NK-92 (cell line): ENCODE measurements around the gene MYADML2.
"Not testable (repeated sequence)": the region's sequence is repeated elsewhere in the genome, so short reads cannot be mapped to it uniquely, and the experiment has no call there.

Experiments used
- DNase-seq: peaks from one replicate; lab custom pipeline; 2025; ENCODE audit not compliant: unreplicated experiment; lab: John Stamatoyannopoulos, UW

The MYADML2 gene, protein sequence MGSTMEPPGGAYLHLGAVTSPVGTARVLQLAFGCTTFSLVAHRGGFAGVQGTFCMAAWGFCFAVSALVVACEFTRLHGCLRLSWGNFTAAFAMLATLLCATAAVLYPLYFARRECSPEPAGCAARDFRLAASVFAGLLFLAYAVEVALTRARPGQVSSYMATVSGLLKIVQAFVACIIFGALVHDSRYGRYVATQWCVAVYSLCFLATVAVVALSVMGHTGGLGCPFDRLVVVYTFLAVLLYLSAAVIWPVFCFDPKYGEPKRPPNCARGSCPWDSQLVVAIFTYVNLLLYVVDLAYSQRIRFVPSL

DNA sequence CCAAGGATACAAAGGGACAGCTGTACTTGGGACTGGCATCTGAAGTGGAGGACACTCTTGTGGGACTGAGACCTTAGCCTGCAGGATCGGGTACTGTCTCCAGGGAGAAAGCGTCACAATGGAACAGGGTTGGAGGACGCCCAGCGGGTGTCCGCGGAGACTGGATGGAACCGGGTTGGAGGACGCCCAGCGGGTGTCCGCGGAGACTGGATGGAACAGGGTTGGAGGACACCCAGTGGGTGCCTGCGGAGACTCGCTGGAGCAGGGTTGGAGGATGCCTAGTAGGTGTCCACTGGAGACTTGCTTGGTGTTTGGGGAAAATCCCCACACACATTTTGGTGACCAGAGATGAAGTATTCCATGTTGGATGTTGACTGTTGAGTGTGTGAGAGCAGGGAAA is at the start of gene MYADML2:
Gene MYADML2 (minus strand): TSS at position 45 of the 400 bp plus-strand sequence. CDS start 5,492 bp downstream, outside the sequence.
- no peak for DNase-seq

DNA sequence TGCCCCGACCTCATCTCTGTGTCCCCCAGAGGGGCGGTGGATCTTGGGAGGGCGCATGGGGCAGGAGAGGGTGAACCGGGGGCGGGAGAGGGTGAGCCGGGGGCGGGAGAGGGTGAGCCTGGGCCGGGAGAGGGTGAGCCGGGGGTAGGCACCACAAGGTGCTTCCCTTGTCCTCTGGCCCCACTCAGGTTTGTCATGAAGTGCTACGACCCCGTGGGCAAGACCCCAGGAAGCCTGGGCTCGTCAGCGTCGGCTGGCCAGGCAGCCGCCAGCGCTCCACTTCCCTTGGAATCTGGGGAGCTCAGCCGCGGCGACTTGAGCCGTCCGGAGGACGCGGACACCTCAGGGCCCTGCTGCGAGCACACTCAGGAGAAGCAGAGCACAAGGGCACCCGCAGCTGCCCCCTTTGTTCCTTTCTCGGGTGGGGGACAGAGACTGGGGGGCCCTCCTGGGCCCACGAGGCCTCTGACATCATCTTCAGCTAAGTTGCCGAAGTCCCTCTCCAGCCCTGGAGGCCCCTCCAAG is 49.3 kb upstream of the MYADML2 start:
- no peak for DNase-seq

DNA sequence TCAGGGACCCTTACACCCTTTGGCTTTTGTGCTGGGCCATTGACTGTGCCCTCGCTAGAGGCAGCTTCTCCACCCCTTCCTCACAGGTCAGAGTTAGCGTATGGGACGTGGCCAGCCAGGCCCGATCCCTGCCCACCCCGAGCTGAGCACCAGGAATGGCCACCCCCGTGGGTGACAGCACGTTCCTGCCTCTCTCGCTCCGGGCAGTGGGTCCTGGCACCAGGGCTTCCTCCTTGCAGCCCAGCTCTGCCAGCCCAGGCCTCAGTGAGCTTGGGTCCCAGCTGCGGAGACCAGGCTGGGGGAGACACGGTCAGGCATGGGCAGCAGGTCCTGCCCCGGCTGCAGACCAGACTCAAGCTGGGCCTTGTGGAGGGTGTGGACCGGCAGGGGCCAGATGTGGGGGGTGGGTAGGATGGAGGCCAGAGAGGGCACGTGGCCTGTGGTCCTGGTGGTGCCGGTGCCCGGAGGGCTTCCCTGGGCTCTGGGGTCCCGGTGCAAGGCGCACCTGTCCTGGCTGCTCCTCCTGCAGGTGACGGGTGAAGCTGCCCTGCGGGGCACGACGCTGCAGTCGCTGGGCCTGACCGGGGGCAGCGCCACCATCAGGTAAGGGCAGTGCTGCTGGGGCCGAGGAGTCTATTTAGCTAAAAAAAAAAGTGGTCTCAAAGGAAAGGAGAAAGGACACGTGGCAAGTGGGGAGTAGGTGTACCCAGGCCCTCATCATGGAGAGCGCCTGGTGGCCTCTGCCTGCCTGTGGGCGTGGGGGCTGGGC is 48.6 kb upstream of the MYADML2 start:
- DNase-seq = no peak

DNA sequence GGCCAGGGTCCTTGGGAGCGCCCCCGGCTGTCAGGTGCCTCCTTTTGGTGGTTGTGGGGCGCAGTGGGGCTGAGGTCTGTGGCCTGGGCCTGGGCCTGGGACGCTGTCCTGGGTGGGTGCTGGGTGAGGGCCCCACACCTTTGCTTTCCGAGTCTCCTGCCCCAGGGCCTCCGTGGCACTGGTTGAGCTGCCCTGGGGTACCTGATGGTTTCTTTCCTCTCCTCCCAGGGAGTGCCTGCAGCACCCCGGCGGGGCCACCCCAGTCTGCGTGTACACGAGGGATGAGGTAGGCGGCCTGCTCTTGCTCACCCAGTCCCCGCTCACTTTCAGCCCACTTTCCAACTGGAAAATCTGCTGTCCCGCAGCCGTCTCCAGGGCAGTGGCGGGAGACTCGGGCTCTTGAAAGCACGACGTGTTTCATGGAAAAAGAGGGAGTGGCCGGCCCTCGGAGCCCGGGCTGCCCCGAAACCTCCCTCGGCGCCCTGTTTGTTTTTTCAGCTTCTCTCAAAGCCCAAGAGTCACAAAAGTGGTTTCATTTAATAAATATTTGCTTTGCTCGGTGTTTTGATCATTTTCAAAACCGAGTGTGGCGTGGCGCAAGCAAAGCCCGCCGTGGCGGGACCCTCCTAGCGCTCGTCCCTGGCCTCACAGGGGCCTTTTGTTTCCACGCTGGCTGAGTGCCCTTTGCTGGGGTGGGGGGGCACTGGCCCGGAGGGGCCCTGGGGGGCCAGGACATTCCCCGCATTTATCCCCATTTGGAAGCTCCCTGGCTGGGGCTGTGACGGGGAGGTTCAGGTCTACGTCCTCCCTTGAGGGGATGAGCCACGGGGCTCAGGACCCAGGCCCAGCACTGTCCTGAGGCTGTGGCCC is 47.8 kb upstream of the MYADML2 start:
- no peak for DNase-seq

DNA sequence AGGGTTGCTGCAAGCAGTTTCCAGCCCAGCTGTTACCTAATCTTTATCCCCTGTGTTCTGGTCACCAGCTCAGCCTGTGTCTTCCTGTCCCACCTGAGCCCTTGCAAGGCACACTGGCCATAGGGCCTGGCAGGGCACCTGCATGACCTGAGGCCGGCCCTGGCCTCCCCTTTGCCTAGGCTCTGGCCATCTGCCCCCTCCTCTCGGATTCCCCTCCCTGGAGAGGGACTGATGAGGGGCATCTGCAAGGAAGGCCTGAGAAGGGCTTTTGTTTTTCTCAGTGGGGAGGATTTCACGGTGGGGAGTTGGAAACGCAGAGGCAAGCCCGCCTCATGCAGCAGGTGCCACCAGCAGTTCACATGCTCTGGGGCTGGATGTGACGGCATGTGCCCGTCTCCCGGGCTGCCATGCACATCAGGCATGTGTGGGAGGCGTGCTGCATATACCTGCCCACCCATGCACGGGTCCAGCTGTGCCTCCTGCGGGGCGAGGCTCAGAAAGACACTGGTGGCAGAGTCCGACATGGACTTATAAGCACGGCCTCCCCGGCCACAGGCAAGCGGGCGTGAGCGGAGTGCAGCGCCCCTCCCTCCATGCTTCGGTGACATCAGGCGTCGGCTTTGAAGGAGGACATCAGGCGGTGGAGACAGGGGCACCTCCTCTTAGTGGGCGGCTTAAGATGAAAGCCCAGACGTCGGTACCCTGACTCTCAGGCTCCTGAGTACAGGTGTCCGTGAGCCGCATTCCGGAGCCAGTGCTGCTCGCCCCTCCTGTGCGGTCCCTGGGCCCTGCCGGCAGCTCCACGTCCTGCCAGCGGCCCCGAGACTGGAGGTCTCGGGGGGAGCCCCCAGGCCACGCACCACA is 46.9 kb upstream of the MYADML2 start:
- no peak for DNase-seq

DNA sequence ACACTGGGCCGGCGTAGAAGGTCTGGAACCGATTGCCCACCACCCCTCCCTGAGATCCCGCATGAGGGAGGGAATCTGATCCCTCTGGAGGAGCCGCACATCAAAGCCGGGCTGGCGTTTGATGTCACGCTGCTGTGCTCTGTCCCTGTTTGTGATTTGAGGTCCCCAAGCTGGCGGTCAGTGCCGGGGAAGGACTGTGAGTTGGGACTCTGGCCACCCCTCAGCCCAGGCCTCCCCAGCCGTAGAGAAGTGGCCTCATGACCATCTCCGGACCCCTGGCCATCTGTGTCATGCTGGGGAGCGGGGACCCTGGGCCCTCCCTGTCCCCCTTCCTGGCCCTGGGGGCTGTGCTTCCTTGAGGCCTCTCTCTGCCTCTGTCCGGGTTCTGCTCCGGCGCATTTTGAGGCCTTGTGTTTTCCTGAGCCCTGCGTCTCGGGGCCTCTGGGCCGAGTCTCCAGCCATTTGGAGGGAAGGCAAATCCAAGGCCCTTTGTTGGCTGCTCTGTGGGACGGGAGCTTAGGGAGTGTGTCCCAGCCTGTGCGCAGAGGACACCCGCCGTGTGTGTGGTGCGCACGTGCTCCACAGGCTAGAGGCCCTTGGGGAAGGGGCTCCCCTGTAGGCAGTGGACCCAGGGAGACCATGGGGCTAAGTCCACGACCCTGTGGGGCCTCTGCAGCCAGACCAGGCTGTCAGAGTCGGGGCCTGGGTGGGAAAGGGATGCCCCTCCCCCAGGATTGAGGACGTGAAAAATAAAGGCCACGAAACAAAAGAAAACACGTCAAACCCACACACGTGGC is 45.5 kb upstream of the MYADML2 start:
- DNase-seq = no peak

DNA sequence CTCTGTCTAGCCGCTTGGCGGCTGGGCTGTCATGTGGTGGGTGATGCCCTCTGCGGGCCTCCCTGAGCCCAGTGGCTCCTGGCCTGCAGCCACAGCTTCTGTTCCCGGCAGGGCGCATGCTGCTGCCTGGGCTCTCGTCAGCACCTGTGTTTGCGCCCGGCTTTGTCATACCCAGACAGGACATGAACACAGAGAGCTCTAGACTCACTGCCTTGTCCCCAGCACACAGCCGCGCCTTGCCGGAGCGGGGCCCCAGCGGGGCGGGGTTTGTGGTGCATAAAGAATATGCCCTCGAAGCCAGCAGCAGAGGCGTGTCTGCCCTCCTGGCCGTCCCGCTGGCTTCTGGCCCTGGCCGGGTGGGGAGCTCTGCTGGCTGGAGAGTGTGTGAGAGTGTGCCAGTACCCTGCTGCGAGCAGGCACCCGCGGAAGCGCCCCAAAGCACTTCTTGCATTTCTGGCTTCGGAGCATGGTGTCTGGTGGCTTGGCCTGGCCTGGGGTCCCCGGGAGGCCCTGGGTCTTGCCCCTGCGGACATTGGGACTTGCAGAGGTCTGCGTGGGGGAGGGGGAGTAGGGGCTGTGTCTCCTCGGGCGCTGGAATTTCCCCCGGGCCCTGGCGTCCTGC is 44.8 kb upstream of the MYADML2 start:
- DNase-seq = no peak

DNA sequence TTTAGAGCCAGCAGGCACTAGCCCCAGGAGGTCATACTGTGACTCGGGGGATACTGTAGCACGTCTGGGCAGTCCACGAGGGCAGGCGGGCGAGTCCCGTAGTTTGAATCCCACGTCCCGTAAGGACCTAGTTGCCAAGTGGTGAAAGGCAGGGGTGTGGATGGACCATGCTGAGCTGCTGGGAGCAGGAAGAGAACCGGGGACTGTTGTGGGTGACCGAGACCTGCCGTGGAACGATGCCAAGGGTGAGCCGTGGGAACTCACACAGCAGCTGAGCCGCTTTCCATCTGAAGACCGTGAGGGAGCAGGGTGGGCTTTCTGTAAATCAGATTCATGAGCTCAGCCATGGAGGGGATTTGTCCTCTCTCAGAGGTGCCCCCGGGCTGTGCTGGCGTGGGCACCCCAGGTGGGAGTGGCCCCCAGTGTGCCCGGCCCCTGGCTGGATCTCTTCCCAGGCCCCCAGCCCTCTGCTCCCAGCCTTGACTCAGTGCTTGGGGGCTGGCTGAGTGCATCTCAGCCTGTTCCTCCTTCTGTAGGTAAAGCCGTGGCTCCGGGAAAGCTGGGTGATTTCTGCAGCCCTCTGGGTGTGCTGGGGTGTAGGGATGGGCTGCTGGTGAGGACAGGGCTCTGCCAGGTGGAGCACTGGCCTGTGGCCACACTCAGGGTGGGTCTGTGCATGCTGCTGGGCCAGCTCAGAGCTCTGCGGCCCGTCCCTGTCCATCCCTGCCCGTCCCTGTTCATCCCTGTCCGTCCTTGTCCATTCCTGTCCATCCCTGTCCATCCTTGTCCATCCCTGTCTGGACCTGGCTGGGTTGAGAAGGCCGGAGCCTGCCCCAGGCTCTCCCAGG is 44.0 kb upstream of the MYADML2 start:
- no peak for DNase-seq

DNA sequence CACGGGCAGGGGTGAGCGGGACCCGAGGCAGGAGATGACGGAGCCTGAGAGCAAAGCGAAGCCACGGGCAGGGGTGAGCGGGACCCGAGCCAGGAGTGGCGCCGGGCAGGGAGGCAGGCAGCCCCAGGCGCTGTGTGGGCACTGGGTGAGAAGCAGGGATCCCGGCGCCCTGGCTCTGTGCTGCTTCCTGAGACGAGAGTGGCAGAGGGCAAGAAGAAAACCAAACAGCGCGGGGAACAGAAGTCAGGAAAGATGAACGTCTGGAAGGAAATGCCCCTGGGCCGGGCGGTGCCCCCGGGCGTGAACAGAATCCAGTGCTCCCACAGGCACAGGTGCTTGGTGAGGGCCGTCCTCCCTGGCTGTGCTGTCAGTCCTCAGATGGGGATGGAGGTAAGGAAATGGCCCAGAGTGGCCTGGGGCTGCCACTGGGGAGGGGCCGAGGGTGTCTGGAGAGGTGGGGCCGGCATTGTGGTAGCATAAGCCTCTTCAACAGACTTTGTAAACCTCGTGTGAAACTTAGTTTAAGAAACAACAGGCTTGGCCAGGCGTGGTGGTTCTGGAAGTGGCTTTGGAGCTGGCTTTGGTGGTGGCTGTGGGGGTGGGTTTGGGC is 40.2 kb upstream of the MYADML2 start:
- no peak for DNase-seq

DNA sequence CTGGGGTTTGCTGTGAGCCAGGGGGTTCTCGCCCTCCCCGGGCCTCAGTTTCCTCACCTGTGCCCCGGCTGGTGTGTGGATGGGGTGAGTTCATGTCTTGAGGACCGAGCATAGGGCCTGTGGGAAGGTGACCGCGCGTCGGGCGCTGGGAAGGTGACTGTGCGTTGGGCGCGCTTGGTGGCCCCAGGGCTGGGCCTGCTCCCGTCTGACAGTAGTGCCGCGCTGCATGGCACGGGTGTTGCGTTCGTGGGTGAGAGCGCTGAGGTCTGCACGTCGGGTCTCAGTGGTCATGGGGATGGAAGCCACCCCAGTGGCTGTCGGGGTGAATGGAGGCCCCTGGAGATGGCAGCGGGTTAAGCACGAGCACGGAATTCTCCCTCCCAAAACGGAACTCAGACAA is 39.6 kb upstream of the MYADML2 start:
- DNase-seq = no peak

DNA sequence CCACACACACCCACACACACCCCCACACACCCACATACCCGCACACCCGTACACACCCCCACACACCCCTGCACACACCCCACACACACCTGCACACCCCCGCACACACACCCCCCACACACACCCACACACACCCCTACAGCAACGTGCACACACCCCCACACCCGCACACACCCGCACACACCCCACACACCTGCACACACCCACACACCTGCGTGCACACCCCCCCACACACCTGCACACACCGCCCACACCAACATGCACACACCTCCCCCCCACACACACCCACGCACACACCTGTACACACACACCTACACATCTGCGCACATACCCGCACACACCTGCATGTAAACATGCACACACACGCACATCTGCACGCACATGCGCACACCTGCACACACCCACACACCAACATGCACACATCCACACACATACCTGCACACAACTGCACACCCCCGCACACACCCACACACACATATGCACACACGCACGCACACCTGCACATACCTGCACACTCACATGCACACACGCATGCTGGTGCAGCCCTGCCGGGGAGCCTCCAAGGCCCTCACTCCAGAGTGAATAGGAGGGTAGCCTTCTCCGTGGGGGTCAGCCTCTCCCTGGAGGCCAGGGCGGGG is 37.9 kb upstream of the MYADML2 start:
- no peak for DNase-seq

DNA sequence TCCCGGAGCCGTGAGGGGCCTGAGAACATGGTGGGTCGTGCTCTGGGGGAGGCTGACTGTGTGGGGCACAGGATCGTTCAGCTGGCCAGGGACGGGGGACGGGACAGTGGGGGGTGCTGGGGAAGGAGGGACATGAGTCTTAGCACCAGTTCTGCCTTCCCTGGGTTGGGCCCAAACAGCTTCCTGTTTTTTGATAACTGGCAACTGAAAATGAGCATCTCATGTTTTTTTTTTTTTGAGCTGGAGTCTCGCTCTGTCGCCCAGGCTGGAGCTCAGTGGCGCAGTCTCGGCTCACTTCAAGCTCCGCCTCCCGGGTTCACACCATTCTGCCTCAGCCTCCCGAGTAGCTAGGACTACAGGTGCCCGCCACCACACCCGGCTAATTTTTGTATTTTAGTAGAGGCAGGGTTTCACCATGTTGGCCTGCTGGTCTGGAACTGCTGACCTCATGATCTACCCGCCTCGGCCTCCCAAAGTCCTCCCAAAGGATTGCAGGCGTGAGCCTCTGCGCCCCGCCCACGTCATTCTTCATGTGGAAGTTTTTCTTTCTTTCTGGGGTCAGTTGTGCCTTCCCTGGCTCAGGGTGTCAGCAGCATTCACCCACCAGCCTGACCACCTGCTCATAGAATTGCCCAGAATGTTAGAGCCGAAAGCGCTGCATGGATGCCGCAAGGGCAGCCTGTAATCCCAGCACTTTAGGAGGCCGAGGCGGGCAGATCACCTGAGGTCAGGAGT is 36.8 kb upstream of the MYADML2 start:
- no peak for DNase-seq

DNA sequence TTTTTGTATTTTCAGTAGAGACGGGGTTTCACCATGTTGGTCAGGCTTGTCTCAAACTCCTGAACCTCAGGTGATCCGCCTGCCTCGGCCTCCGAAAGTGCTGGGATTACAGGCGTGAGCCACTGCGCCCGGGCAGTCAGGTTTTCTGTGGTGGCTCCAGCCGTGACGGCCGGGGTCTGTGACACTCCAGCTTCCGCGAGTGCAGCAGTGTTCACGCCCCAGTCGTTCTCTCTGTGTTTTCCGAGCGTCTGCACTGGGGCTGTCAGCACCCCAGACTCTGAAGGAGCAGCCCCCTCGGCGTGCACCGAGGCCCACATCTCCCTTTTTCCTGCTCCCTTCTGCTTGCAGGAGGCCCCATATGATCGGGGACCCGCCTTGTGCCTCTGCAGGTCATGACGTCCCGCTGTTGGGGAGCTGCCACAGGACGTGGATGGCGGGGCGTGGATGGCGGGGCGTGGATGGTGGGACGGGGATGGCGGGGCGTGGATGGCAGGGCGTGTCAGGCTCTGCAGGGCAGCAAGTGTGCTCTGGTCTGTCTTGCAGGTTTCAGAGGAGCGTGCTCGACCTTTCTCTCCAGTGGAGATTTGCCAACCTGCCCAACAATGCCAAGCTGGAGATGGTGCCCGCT is 36.1 kb upstream of the MYADML2 start:
- no peak for DNase-seq

DNA sequence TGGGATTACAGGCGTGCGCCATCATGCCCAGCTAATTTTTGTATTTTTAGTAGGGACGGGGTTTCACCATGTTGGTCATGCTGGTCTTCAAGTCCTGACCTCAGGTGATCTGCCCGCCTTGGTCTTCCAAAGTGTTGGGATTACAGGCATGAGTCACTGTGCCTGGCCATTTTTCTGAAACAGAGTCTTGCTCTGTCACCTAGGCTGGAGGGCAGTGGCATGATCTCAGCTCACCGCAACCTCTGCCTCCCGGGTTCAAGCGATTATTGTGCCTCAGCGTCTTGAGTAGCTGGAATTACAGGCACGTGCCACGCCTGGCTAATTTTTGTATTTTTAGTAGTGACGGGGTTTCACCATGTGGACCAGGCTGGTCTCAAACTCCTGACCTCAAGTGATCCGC is 34.5 kb upstream of the MYADML2 start:
- DNase-seq = not testable (repeated sequence)

DNA sequence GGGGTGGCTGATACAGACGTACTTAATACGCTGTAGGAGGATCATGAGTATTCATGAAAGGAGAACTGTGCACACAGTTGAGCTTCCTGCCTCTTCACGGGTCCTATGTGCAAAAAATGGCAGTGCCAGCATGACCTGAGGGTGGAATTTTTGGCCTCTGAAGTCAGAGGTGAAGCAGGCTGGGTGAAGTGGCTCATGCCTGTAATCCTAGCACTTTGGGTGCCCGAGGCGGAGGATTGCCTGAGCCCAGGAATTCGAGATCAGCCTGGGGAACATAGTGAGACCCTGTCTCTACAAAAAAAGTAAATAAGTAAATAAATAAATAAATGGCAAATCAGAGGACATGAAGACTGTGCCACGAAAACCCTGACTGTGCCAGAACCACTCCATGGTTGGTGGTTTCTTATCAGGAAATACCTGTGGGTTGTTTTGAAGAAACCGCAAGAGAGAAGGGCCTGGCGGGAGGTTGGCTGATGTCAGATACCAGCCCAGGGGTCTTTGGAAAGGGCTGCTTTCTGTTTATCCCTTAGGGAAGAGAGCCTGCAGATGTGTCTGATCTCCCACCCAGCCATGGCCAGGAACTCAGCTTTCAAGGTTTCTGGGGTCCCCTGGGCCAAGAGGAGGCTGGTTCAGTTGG is 33.8 kb upstream of the MYADML2 start:
- DNase-seq = no peak

DNA sequence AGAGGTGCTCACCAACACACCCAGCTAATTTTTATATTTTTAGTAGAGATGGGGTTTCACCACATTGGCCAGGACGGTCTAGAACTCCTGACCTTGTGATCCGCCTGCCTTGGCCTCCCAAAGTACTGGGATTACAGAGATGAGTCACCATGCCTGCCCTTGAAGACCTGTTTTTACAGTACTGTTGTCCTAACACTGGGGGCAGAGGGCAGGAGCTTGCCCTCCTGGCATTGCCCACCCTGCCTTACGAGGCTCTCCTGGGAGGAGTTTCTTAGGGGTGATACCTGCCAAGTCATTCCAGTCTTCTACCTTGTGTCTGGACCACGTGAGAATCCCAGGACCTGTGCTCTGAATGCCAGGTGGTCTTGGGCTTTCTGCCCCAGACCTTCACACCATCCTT is 33.1 kb upstream of the MYADML2 start:
- DNase-seq = no peak
